SKM-1 treated with dmso at 0.1 percent for 144 hours (cell line): ENCODE results near the gene TNFAIP2.

ENCODE experiments used
- DNase-seq: peaks from one replicate; lab custom pipeline; 2025; ENCODE audit not compliant: unreplicated experiment; lab: John Stamatoyannopoulos, UW

TNFAIP2 gene

GRCh38 chr14:103122947-103123633 is at the start of gene TNFAIP2:
TSS of gene TNFAIP2 (plus strand) at chr14:103123461. CDS start at chr14:103126458, 2,997 bp downstream.
- no peak for DNase-seq

GRCh38 chr14:103073876-103074728 is 49.2 kb upstream of the TNFAIP2 start:
- no peak for DNase-seq

- DNase-seq = no peak
These were observed 48.4 kb upstream of the TNFAIP2 start for GRCh38 chr14:103074729-103075367.

- peak; percentile 37 for DNase-seq
These were observed 44.9 kb upstream of the TNFAIP2 start for GRCh38 chr14:103078420-103078749.

- no peak for DNase-seq
These were observed 44.2 kb upstream of the TNFAIP2 start for GRCh38 chr14:103078860-103079587.

GRCh38 chr14:103081951-103082350 is 41.3 kb upstream of the TNFAIP2 start:
- no peak for DNase-seq

- no peak for DNase-seq
These were observed 39.0 kb upstream of the TNFAIP2 start, which contains the start of gene LBHD2 for GRCh38 chr14:103084021-103084919. TSS of gene LBHD2 (plus strand) at chr14:103084210. CDS start at chr14:103086013, 1,803 bp downstream.

GRCh38 chr14:103085106-103086091 is 37.9 kb upstream of the TNFAIP2 start:
- DNase-seq = no peak

GRCh38 chr14:103086771-103087342 is 36.4 kb upstream of the TNFAIP2 start:
- no peak for DNase-seq

- DNase-seq = no peak
These were observed 35.9 kb upstream of the TNFAIP2 start for GRCh38 chr14:103087343-103087835.

- no peak for DNase-seq
These were observed 34.3 kb upstream of the TNFAIP2 start for GRCh38 chr14:103088921-103089320.

GRCh38 chr14:103089386-103090335 is 33.6 kb upstream of the TNFAIP2 start:
- DNase-seq = no peak

- DNase-seq = no peak
These were observed 32.7 kb upstream of the TNFAIP2 start for GRCh38 chr14:103090481-103091020.

- DNase-seq = no peak
These were observed 32.0 kb upstream of the TNFAIP2 start for GRCh38 chr14:103091041-103091882.

- no peak for DNase-seq
These were observed 31.4 kb upstream of the TNFAIP2 start for GRCh38 chr14:103091883-103092222.

- DNase-seq = no peak
These were observed 29.3 kb upstream of the TNFAIP2 start for GRCh38 chr14:103093856-103094405.
